HepG2 (cell line): ENCODE results near the gene ZNF491. TPM values are rescaled to one million over a fixed set of nuclear protein-coding genes. Genes with fewer than 3 reads are reported as not detected.

Experiments
- DBP ChIP-seq: sonication (generic); formaldehyde crosslinking; IDR thresholded peaks from 2 replicates; pipeline ENCODE4 v1.4.0; 2020; ENCODE audit warnings: missing genetic modification reagents; ENCODE audit errors: not compliant biosample characterization
- FOXP1 ChIP-seq, 2 experiments: fragments of 450-650 bp in 1 of 2; IDR thresholded peaks; 2 replicates each; pipeline ENCODE4 v1.6.1; 2017 to 2018; ENCODE audit warnings: antibody characterized with exemption in 1 of 2
- GABPA ChIP-seq, 2 experiments: IDR thresholded peaks; 2 replicates each; pipeline ENCODE4 v1.6.1; 2011 to 2016; ENCODE audit warnings: low read depth in 2 of 2, low read length in 1 of 2, missing biosample characterization in 1 of 2, missing genetic modification characterization in 1 of 2
- GATAD2A ChIP-seq: IDR thresholded peaks from 2 replicates; pipeline ENCODE4 v1.6.1; 2016
- GTF2F1 ChIP-seq: fragments of 150-350 bp; IDR thresholded peaks from 2 replicates; pipeline ENCODE4 v1.6.1; 2014; ENCODE audit warnings: low read length
- HIVEP1 ChIP-seq: sonication (generic); formaldehyde crosslinking; IDR thresholded peaks from 2 replicates; pipeline ENCODE4 v1.4.0; 2020; ENCODE audit warnings: mild to moderate bottlenecking, missing genetic modification reagents
- HNF4G ChIP-seq, 2 experiments: sonication (generic) in 1 of 2; formaldehyde crosslinking in 1 of 2; IDR thresholded peaks; 2 replicates each; pipeline versions ENCODE4 v1.4.0 to v1.6.1; 2011 to 2020; ENCODE audit warnings: borderline replicate concordance in 2 of 2, low read depth in 2 of 2, mild to moderate bottlenecking in 2 of 2, low read length in 1 of 2, missing genetic modification reagents in 1 of 2, moderate library complexity in 1 of 2
- IRF1 ChIP-seq: sonication (generic); formaldehyde crosslinking; IDR thresholded peaks from 2 replicates; pipeline ENCODE4 v1.4.0; 2020; ENCODE audit warnings: low read depth, mild to moderate bottlenecking, missing genetic modification reagents
- ISL2 ChIP-seq: sonication (generic); formaldehyde crosslinking; IDR thresholded peaks from 2 replicates; pipeline ENCODE4 v1.5.0; 2020; ENCODE audit warnings: missing genetic modification reagents
- PRDM4 ChIP-seq: sonication (generic); formaldehyde crosslinking; IDR thresholded peaks from 2 replicates; pipeline ENCODE4 v1.9.0; 2021; ENCODE audit warnings: missing genetic modification reagents, borderline replicate concordance
- STAG1 ChIP-seq: sonication (generic); formaldehyde crosslinking; IDR thresholded peaks from 2 replicates; pipeline ENCODE4 v1.4.0; 2020; ENCODE audit warnings: missing genetic modification reagents
- ZGPAT ChIP-seq: IDR thresholded peaks from 2 replicates; pipeline ENCODE4 v1.6.1; 2016; ENCODE audit warnings: mild to moderate bottlenecking
- ZNF354B ChIP-seq: sonication (generic); formaldehyde crosslinking; IDR thresholded peaks from 2 replicates; pipeline ENCODE4 v1.8.0; 2022; ENCODE audit warnings: mild to moderate bottlenecking, missing genetic modification reagents
- ZNF431 ChIP-seq: sonication (generic); formaldehyde crosslinking; IDR thresholded peaks from 2 replicates; pipeline ENCODE4 v1.9.0; 2022; ENCODE audit warnings: missing genetic modification reagents, low read depth, mild to moderate bottlenecking, borderline replicate concordance
- ZNF598 ChIP-seq: sonication (generic); formaldehyde crosslinking; IDR thresholded peaks from 2 replicates; pipeline ENCODE4 v1.5.1; 2020; ENCODE audit warnings: mild to moderate bottlenecking, missing genetic modification reagents, borderline replicate concordance
- ZNF629 ChIP-seq: sonication (generic); formaldehyde crosslinking; conservative IDR thresholded peaks from 2 replicates; pipeline ENCODE4 v1.5.0; 2020; ENCODE audit warnings: missing genetic modification reagents
- ZNF773 ChIP-seq: sonication (generic); formaldehyde crosslinking; IDR thresholded peaks from 2 replicates; pipeline ENCODE4 v1.4.0; 2020; ENCODE audit warnings: missing genetic modification reagents, borderline replicate concordance
- ZSCAN20 ChIP-seq: sonication (generic); formaldehyde crosslinking; IDR thresholded peaks from 2 replicates; pipeline ENCODE4 v1.4.0; 2020; ENCODE audit warnings: missing genetic modification reagents, mild to moderate bottlenecking, borderline replicate concordance
- ZSCAN30 ChIP-seq: sonication (generic); formaldehyde crosslinking; IDR thresholded peaks from 2 replicates; pipeline ENCODE4 v1.5.0; 2020; ENCODE audit warnings: mild to moderate bottlenecking, missing genetic modification reagents
- polyA plus RNA-seq, 8 experiments: library from polyadenylated mRNA; depleted of rRNA in 3 of 8; stranded (reverse) in 7 of 8; unstranded in 1 of 8; fragments of >200 nt; fragmentation: Illumina TruSeq in 4 of 8; extraction: Trizol in 4 of 8; gene quantifications; 2 replicates each; pipeline versions ENCODE4 v1.2.1 to v1.2.3, GENCODE V29; 2011 to 2016; ENCODE audit warnings: low read depth in 4 of 8, missing spikeins in 1 of 8, mixed read lengths in 1 of 8; ENCODE audit not compliant: insufficient read depth in 1 of 8
- total RNA-seq, 5 experiments: library from RNA; depleted of rRNA; stranded (reverse); fragments of >200 nt; fragmentation: Illumina TruSeq; extraction: Trizol; gene quantifications; 2 replicates each; pipeline ENCODE4 v1.2.3, GENCODE V29; 2016; ENCODE audit warnings: low read depth in 1 of 5

ZNF491 gene
- total and polyA plus RNA-seq, 2 of the 13 experiments (the other 11 are each of a cell fraction or from before 2014, with no cell fraction given), result 0.57 to 2.2 TPM

- TF ChIP-seq PRDM4 (CRISPR knock-in tag) (no peak), IRF1 (CRISPR knock-in tag) (no peak), ZNF431 (CRISPR knock-in tag) (no peak), HNF4G (IDR thresholded peaks at IDR 0.05; ENCODE audit: borderline replicate concordance, low read depth, low read length) (no peak), HNF4G (CRISPR knock-in tag; IDR thresholded peaks at IDR 0.05; ENCODE audit: borderline replicate concordance, low read depth) (no peak), GATAD2A (CRISPR knock-in tag) (no peak), ZSCAN20 (CRISPR knock-in tag) (no peak), ISL2 (CRISPR knock-in tag) (no peak), ZNF598 (peak; percentile 96), STAG1 (CRISPR knock-in tag) (no peak), ZGPAT (CRISPR knock-in tag) (peak; percentile 31; the same call in 1 of the 2 replicates), HIVEP1 (CRISPR knock-in tag) (no peak), ZNF354B (CRISPR knock-in tag) (no peak), ZNF629 (CRISPR knock-in tag) (no peak), GTF2F1 (no peak), DBP (CRISPR knock-in tag) (no peak), FOXP1 (IDR thresholded peaks at IDR 0.05) (no peak), FOXP1 (CRISPR knock-in tag; IDR thresholded peaks at IDR 0.05) (no peak), ZSCAN30 (CRISPR knock-in tag) (no peak), ZNF773 (CRISPR knock-in tag) (no peak), GABPA (IDR thresholded peaks at IDR 0.05; ENCODE audit: low read depth, low read length) (peak; percentile 12; the same call in 1 of the 2 replicates), GABPA (CRISPR knock-in tag; IDR thresholded peaks at IDR 0.05; ENCODE audit: low read depth) (peak; percentile 51; the same call in 1 of the 2 replicates)
Observed at GRCh38 chr19:11848594-11849469, 50.5 kb downstream of the ZNF491 start, which contains the start of gene ZNF439 (continued).
